Bronchial smooth muscle cell (primary cell): ENCODE measurements around the gene PDF. TPM values are rescaled to one million over a fixed set of nuclear protein-coding genes. Genes with fewer than 3 reads are reported as not detected.

ENCODE experiments used
- total RNA-seq: library from RNA; depleted of rRNA; stranded (reverse); fragments of >200 nt; gene quantifications from 2 replicates; pipeline ENCODE4 v1.2.1, GENCODE V29; 2014

Gene PDF, protein sequence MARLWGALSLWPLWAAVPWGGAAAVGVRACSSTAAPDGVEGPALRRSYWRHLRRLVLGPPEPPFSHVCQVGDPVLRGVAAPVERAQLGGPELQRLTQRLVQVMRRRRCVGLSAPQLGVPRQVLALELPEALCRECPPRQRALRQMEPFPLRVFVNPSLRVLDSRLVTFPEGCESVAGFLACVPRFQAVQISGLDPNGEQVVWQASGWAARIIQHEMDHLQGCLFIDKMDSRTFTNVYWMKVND
- 6.7 and 7.1 TPM in 2 replicates for total RNA-seq

DNA sequence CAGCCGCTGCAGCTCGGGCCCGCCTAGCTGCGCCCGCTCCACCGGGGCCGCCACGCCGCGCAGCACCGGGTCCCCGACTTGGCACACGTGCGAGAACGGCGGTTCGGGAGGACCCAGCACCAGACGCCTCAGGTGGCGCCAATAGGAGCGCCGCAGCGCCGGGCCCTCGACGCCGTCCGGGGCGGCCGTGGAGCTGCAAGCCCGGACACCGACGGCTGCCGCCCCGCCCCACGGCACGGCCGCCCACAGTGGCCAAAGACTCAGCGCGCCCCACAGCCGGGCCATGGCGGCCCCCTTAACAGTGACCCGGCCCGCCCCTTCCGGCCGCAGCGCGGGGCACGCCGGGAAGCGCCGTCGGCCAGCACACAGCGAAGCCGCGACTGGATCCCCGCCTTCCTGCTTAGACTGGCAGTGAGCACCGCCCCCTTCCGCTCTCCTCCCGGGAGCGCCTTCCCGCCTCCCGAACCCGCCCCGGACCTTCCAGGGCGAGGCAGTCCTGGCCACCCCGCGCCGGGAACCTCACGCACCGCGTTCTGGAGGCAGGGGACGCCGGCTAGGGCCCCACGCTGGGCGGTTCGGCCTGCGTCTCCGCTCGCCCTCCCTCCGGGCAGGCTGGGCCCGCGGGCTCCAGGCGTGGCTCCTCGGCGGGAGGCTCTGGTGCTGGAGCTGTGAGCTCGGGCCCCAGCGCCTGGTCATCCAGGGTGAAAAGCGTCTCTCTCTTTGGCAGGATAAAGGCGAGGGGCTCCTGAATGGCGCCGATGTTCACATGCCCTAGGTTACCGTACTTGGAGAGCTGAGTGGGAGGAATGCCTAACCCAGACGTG is at the start of gene PDF:
Gene PDF (minus strand): TSS at position 303 of the 824 bp plus-strand sequence. CDS start 18 bp downstream, at position 285.

GRCh38 chr16:69351309-69352027 is 21.1 kb upstream of the PDF start, which contains the start of gene TMED6:
Gene TMED6 (minus strand): TSS chr16:69351786. CDS start chr16:69351753, 33 bp downstream.

DNA sequence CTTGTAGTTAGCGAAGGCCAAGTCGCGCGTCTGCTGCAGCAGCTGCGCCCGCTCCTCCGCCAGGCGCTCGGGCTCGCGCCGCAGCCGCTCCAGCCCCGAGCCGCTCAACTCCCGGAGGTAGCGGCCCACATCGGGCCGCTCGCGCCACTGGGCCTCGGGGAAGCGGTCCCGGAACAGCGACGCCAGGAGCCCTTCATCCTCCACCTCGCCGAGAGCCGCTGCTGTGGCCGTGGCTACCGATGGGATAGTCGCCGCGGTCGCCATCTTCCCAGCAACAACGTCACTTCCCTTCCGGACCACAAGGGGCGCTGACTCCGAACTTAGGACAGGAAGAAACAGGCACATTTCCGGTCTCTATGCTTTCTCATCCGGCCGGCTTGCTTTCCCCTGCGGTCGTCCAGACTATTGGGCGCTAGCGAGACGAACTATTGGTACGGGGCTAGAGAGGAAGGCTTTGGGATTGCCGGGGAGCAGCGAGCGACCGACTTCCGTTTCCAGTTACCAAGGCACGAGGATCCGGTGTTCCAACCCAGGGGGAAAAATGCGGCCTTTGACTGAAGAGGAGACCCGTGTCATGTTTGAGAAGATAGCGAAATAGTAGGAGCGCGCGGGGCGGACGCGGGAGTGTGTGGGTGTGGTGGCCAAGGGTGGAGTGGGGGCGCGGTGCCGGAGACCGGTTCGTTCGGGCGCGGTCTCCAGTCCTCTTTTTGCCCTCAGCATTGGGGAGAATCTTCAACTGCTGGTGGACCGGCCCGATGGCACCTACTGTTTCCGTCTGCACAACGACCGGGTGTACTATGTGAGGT is 9.1 kb upstream of the PDF start, which contains the start of the genes COG8 and NIP7:
Gene COG8 (minus strand): TSS at position 276 of the 806 bp plus-strand sequence. CDS start 12 bp downstream, at position 264.
Gene NIP7 (plus strand): TSS at position 484 of the 806 bp plus-strand sequence. CDS start 58 bp downstream, at position 542.

GRCh38 chr16:69310653-69311532 is 19.5 kb downstream of the PDF start, which contains the start of gene VPS4A:
Gene VPS4A (plus strand): TSS chr16:69311350. CDS start chr16:69311512, 162 bp downstream.

Other genes starting within 250 kb of the PDF start
- 0.32 and 0.69 TPM in 2 replicates for gene HAS3, start 224.9 kb downstream of the PDF start, total RNA-seq
- 23.1 and 43.5 TPM in 2 replicates for gene CHTF8, start 198.0 kb downstream of the PDF start, total RNA-seq
- 10.6 and 14.1 TPM in 2 replicates for gene UTP4, start 197.9 kb downstream of the PDF start, total RNA-seq
- gene SNTB2, start 143.4 kb downstream of the PDF start, total RNA-seq: 37.8 and 67.1 TPM in 2 replicates
- 25.9 and 28.1 TPM in 2 replicates for gene VPS4A, start 19.2 kb downstream of the PDF start, total RNA-seq
- gene COG8, start 9.0 kb upstream of the PDF start, total RNA-seq: 22.3 and 24.0 TPM in 2 replicates
- gene NIP7, start 9.2 kb upstream of the PDF start, total RNA-seq: 13.6 and 17.8 TPM in 2 replicates
- gene TMED6, start 21.2 kb upstream of the PDF start, total RNA-seq: not detected in 2 replicates
- gene TERF2, start 55.4 kb upstream of the PDF start, total RNA-seq: 6.4 and 8.7 TPM in 2 replicates
- 40.3 and 46.7 TPM in 2 replicates for gene CYB5B, start 94.0 kb upstream of the PDF start, total RNA-seq
- 10.1 and 11.7 TPM in 2 replicates for gene NFAT5, start 235.4 kb upstream of the PDF start, total RNA-seq